NB4 (cell line): ENCODE data around the gene MRPL23.

Experiments used
- CTCF ChIP-seq: IDR thresholded peaks from one replicate; pipeline ENCODE4 v1.5.1; 2012; ENCODE audit warnings: low read depth, low read length
- MAX ChIP-seq: IDR thresholded peaks from 2 replicates; pipeline ENCODE4 v1.6.1; 2011; ENCODE audit warnings: low read depth, low read length
- POLR2A ChIP-seq: IDR thresholded peaks from 2 replicates; pipeline ENCODE4 v1.6.1; 2011; ENCODE audit warnings: mild to moderate bottlenecking; ENCODE audit not compliant: insufficient read length; ENCODE audit errors: extremely low read depth

- TF ChIP-seq CTCF (no peak), POLR2A (no peak), MAX (no peak)
These were observed 20.6 kb downstream of the MRPL23 start for GRCh38 chr11:1967641-1968225.
